K562 (cell line): ENCODE results near the gene UBE2Q1. TPM values are rescaled to one million over a fixed set of nuclear protein-coding genes. Genes with fewer than 3 reads are reported as not detected.

Source experiments
- ZBTB40 ChIP-seq, 2 experiments: fragments of 450-650 bp in 1 of 2; sonication (generic) in 1 of 2; formaldehyde crosslinking in 1 of 2; IDR thresholded peaks; 2 replicates each; pipeline versions ENCODE4 v1.7.1 to v1.9.0; 2016 to 2022; ENCODE audit warnings: inconsistent platforms in 1 of 2, mild to moderate bottlenecking in 1 of 2, missing genetic modification reagents in 1 of 2
- polyA plus RNA-seq, 8 experiments: library from polyadenylated mRNA; depleted of rRNA in 4 of 8; stranded (reverse) in 5 of 8; unstranded in 3 of 8; fragments of >200 nt; fragmentation: Nextera tagmentation in 2 of 8; fragmentation: Illumina TruSeq in 1 of 8; extraction: Ambion mirVana in 2 of 8; extraction: Trizol in 1 of 8; gene quantifications; 2 replicates each; pipeline versions ENCODE4 v1.2.1 to v1.2.3, GENCODE V29; 2011 to 2014; ENCODE audit warnings: inconsistent platforms in 1 of 8, missing spikeins in 1 of 8
- total RNA-seq, 7 experiments: library from RNA; depleted of rRNA in 6 of 7; stranded (reverse); fragments of >200 nt in 6 of 7; fragmentation: Illumina TruSeq in 2 of 7; extraction: Trizol in 2 of 7; gene quantifications; 2 replicates each; pipeline versions ENCODE4 v1.2.1 to v1.2.3, GENCODE V29; 2011 to 2021; ENCODE audit warnings: low replicate concordance in 1 of 7

Gene UBE2Q1
- total and polyA plus RNA-seq, 9 of the 15 experiments (the other 6 are each of a cell fraction or from before 2014, with no cell fraction given): 8.0 to 58.8 (median 27.6) TPM

- TF ChIP-seq ZBTB40 (IDR thresholded peaks at IDR 0.05) (no peak), ZBTB40 (CRISPR knock-in tag; IDR thresholded peaks at IDR 0.05) (no peak)
These were observed 28.2 kb upstream of the UBE2Q1 start (continued) for GRCh38 chr1:154586641-154587040.
